ENCODE measurements around the gene SSPN.

- TF ChIP-seq, protein P1, sequence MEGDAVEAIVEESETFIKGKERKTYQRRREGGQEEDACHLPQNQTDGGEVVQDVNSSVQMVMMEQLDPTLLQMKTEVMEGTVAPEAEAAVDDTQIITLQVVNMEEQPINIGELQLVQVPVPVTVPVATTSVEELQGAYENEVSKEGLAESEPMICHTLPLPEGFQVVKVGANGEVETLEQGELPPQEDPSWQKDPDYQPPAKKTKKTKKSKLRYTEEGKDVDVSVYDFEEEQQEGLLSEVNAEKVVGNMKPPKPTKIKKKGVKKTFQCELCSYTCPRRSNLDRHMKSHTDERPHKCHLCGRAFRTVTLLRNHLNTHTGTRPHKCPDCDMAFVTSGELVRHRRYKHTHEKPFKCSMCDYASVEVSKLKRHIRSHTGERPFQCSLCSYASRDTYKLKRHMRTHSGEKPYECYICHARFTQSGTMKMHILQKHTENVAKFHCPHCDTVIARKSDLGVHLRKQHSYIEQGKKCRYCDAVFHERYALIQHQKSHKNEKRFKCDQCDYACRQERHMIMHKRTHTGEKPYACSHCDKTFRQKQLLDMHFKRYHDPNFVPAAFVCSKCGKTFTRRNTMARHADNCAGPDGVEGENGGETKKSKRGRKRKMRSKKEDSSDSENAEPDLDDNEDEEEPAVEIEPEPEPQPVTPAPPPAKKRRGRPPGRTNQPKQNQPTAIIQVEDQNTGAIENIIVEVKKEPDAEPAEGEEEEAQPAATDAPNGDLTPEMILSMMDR (IDR thresholded peaks at IDR 0.05) = no peak
- no peak for TF ChIP-seq ZFX (IDR thresholded peaks at IDR 0.05; ENCODE audit: borderline replicate concordance)
Measured at GRCh38 chr12:26276709-26277108, 81.3 kb downstream of the SSPN start.

Measured in 22Rv1 (cell line).